Loucy (cell line): ENCODE results near the gene KIF2B.

Experiments used
- H2AFZ ChIP-seq: fragments of 200-600 bp; sonication (generic); 2 replicates; pipeline ENCODE4 v1.6.0; 2016; ENCODE audit warnings: antibody characterized with exemption, mild to moderate bottlenecking, low read length, moderate library complexity
- H3F3A ChIP-seq: fragments of 200-600 bp; 2 replicates; pipeline ENCODE4 v1.6.0; 2016; ENCODE audit warnings: antibody characterized with exemption, low read depth, mild to moderate bottlenecking
- H3K27me3 ChIP-seq: fragments of 200-600 bp; sonication (generic); 2 replicates; pipeline ENCODE4 v1.6.1; 2014; ENCODE audit warnings: low read length, mild to moderate bottlenecking; ENCODE audit not compliant: insufficient read depth, poor library complexity, severe bottlenecking
- H3K36me3 ChIP-seq: fragments of 200-600 bp; sonication (generic); 2 replicates; pipeline ENCODE4 v1.6.1; 2016; ENCODE audit warnings: low read length; ENCODE audit not compliant: insufficient read depth
- H3K4me1 ChIP-seq: fragments of 200-600 bp; sonication (generic); 2 replicates; pipeline ENCODE4 v1.5.1; 2014; ENCODE audit warnings: low read length, mild to moderate bottlenecking; ENCODE audit not compliant: insufficient read depth, poor library complexity, severe bottlenecking
- H3K4me2 ChIP-seq: fragments of 200-600 bp; sonication (generic); 2 replicates; pipeline ENCODE4 v1.6.0; 2014; ENCODE audit warnings: antibody characterized with exemption, low read length, low read depth, mild to moderate bottlenecking; ENCODE audit not compliant: poor library complexity, severe bottlenecking
- H3K4me3 ChIP-seq: fragments of 200-600 bp; sonication (generic); 2 replicates; pipeline ENCODE4 v1.5.1; 2014; ENCODE audit warnings: low read length, mild to moderate bottlenecking, mixed read lengths; ENCODE audit not compliant: poor library complexity, severe bottlenecking
- H3K79me2 ChIP-seq: fragments of 200-600 bp; sonication (generic); 2 replicates; pipeline ENCODE4 v1.6.1; 2014; ENCODE audit warnings: low read length; ENCODE audit not compliant: insufficient read depth
- H3K9ac ChIP-seq: fragments of 200-600 bp; sonication (generic); 2 replicates; pipeline ENCODE4 v1.6.0; 2014; ENCODE audit warnings: mild to moderate bottlenecking, low read depth, low read length, moderate library complexity; ENCODE audit not compliant: poor library complexity, severe bottlenecking
- H3K9me2 ChIP-seq: fragments of 200-600 bp; sonication (generic); replicated peaks from 2 replicates; pipeline ENCODE4 v1.6.1; 2016; ENCODE audit warnings: low read depth, low read length, mixed read lengths
- H3K9me3 ChIP-seq: fragments of 200-600 bp; sonication (generic); 2 replicates; pipeline ENCODE4 v1.6.1; 2014; ENCODE audit warnings: mild to moderate bottlenecking, antibody characterized with exemption, low read length, low read depth; ENCODE audit not compliant: insufficient read depth
- H4K20me1 ChIP-seq: fragments of 200-600 bp; sonication (generic); 2 replicates; pipeline ENCODE4 v1.6.0; 2014; ENCODE audit warnings: antibody characterized with exemption, low read length, mild to moderate bottlenecking; ENCODE audit not compliant: insufficient read depth, poor library complexity, severe bottlenecking
- CTCF ChIP-seq: fragments of 200-600 bp; sonication (generic); conservative IDR thresholded peaks from 2 replicates; pipeline ENCODE4 v1.5.1; 2014; ENCODE audit warnings: mild to moderate bottlenecking, antibody characterized with exemption, low read length
- EZH2phosphoT487 ChIP-seq: fragments of 200-600 bp; IDR thresholded peaks from 2 replicates; pipeline ENCODE4 v1.6.1; 2018; ENCODE audit warnings: antibody characterized with exemption, mild to moderate bottlenecking, moderate library complexity, borderline replicate concordance

The KIF2B gene

GRCh38 chr17:53797501-53797900, 25.2 kb upstream of the KIF2B start:
- Histone ChIP-seq H3K4me3 (no peak overlapping the region), H4K20me1 (no peaks in the 10 kb centered on the region), H3K4me2 (no peak overlapping the region), H3K79me2 (no peaks in the 10 kb centered on the region), H3K9me2 (no peaks in the 10 kb centered on the region), H3K9ac (no peak overlapping the region), H2AFZ (no peak overlapping the region), H3F3A (no peaks in the 10 kb centered on the region), H3K36me3 (no peaks in the 10 kb centered on the region), H3K9me3 (no peaks in the 10 kb centered on the region), H3K4me1 (no peaks in the 10 kb centered on the region), H3K27me3 (no peaks in the 10 kb centered on the region)
- no peak for TF ChIP-seq CTCF
- TF ChIP-seq EZH2phosphoT487 = no peak

GRCh38 chr17:53804437-53804836, 18.3 kb upstream of the KIF2B start:
- no peak overlapping the region for H2AFZ ChIP-seq
- H3K9ac ChIP-seq = no peak overlapping the region
- no peaks in the 10 kb centered on the region for H3K4me1 ChIP-seq
- H3K79me2 ChIP-seq = no peaks in the 10 kb centered on the region
- H4K20me1 ChIP-seq = no peaks in the 10 kb centered on the region
- no peaks in the 10 kb centered on the region for H3K9me2 ChIP-seq
- H3K4me3 ChIP-seq = no peak overlapping the region
- H3K4me2 ChIP-seq = no peak overlapping the region
- TF ChIP-seq CTCF (no peak), EZH2phosphoT487 (no peak)
- H3K9me3 ChIP-seq = no peaks in the 10 kb centered on the region
- no peaks in the 10 kb centered on the region for H3F3A ChIP-seq
- H3K36me3 ChIP-seq = no peaks in the 10 kb centered on the region
- no peaks in the 10 kb centered on the region for H3K27me3 ChIP-seq

GRCh38 chr17:53806473-53806872, 16.3 kb upstream of the KIF2B start:
- H2AFZ ChIP-seq = no peak overlapping the region
- no peaks in the 10 kb centered on the region for H3K79me2 ChIP-seq
- no peak overlapping the region for H3K9ac ChIP-seq
- no peaks in the 10 kb centered on the region for H4K20me1 ChIP-seq
- no peaks in the 10 kb centered on the region for H3K36me3 ChIP-seq
- no peaks in the 10 kb centered on the region for H3K4me1 ChIP-seq
- H3F3A ChIP-seq = no peaks in the 10 kb centered on the region
- H3K4me3 ChIP-seq = no peak overlapping the region
- H3K9me3 ChIP-seq = no peaks in the 10 kb centered on the region
- no peaks in the 10 kb centered on the region for H3K9me2 ChIP-seq
- no peaks in the 10 kb centered on the region for H3K27me3 ChIP-seq
- no peak for TF ChIP-seq CTCF
- TF ChIP-seq EZH2phosphoT487 = no peak
- no peak overlapping the region for H3K4me2 ChIP-seq
